T-cell (primary cell): Measurements from ENCODE around the gene ASXL1. TPM values are rescaled to one million over a fixed set of nuclear protein-coding genes. Genes with fewer than 3 reads are reported as not detected.

Source experiments
- ATAC-seq, 4 experiments: fragments of 200-7000 bp in 3 of 4; fragments of 150-1000 bp in 1 of 4; cut with Tn5 transposase; replicated peaks in 1 of 4; 1 replicate in 3 of 4; 2 replicates in 1 of 4; pipeline ENCODE4 v1.10.0; 2021; ENCODE audit warnings: moderate library complexity in 3 of 4, mild to moderate bottlenecking in 2 of 4, moderate number of reproducible peaks in 1 of 4
- CTCF ChIA-PET, 2 donors: fragments of 300-600 bp; sonication (Branson Sonifier 250); formaldehyde crosslinking; loops; one replicate each; lab custom pipeline; 2022; ENCODE audit warnings: antibody characterized with exemption in 2 of 2; lab: Charles Lee
- POLR2A ChIA-PET, 2 donors: fragments of 300-600 bp; sonication (Branson Sonifier 250); formaldehyde crosslinking; loops; one replicate each; lab custom pipeline; 2022; ENCODE audit warnings: antibody characterized with exemption in 2 of 2; lab: Charles Lee
- DNase-seq, 35 experiments: peaks; one replicate each; pipeline versions ENCODE4 v3.0.0 to v3.0.0-alpha.2; 2013 to 2023
- H3K27ac ChIP-seq: one replicate; pipeline ENCODE4 v1.5.1; 2013; ENCODE audit warnings: low read length
- H3K27me3 ChIP-seq, 2 experiments: replicated peaks in 1 of 2; 1 replicate in 1 of 2; 2 replicates in 1 of 2; pipeline versions ENCODE4 v1.6.1 to v1.7.0; 2013; ENCODE audit warnings: low read length in 1 of 2, mixed read lengths in 1 of 2; ENCODE audit not compliant: control insufficient read depth in 2 of 2, insufficient read depth in 2 of 2; ENCODE audit errors: extremely low read depth in 1 of 2
- H3K36me3 ChIP-seq, 2 donors: 1 replicate in 1 of 2; 2 replicates in 1 of 2; pipeline versions ENCODE4 v1.6.1 to v1.7.0; 2013; ENCODE audit warnings: low read length in 1 of 2; ENCODE audit not compliant: control insufficient read depth in 2 of 2, insufficient read depth in 1 of 2; ENCODE audit errors: extremely low read depth in 1 of 2
- H3K4me1 ChIP-seq, 2 experiments: 1 replicate in 1 of 2; 2 replicates in 1 of 2; pipeline versions ENCODE4 v1.6.1 to v1.7.0; 2013; ENCODE audit warnings: low read length in 2 of 2, mixed read lengths in 1 of 2; ENCODE audit not compliant: insufficient read depth in 2 of 2, control insufficient read depth in 1 of 2; ENCODE audit errors: extremely low read depth in 1 of 2
- H3K4me3 ChIP-seq, 2 donors: 1 replicate in 1 of 2; 2 replicates in 1 of 2; pipeline versions ENCODE4 v1.5.1 to v1.7.0; 2013; ENCODE audit warnings: mild to moderate bottlenecking in 2 of 2, low read length in 1 of 2, moderate library complexity in 1 of 2; ENCODE audit not compliant: control insufficient read depth in 1 of 2; ENCODE audit errors: extremely low read depth in 1 of 2
- H3K9me3 ChIP-seq: 2 replicates; pipeline ENCODE4 v1.7.0; 2013
- H3K27ac Mint-ChIP-seq, 2 donors: one replicate each; pipeline ENCODE4 v1.8.0; 2020 to 2021; ENCODE audit warnings: mild to moderate bottlenecking in 2 of 2, mixed read lengths in 2 of 2
- H3K27me3 Mint-ChIP-seq, 2 donors: one replicate each; pipeline ENCODE4 v1.8.0; 2021 to 2022; ENCODE audit warnings: mixed read lengths in 2 of 2
- H3K36me3 Mint-ChIP-seq: one replicate; pipeline ENCODE4 v1.8.0; 2021; ENCODE audit warnings: mixed read lengths
- H3K4me1 Mint-ChIP-seq, 3 donors: one replicate each; pipeline ENCODE4 v1.8.0; 2020 to 2022; ENCODE audit warnings: mixed read lengths in 3 of 3, mild to moderate bottlenecking in 1 of 3
- H3K4me3 Mint-ChIP-seq, 3 donors: one replicate each; pipeline ENCODE4 v1.8.0; 2020 to 2022; ENCODE audit warnings: mild to moderate bottlenecking in 3 of 3, mixed read lengths in 3 of 3, moderate library complexity in 3 of 3
- H3K9me3 Mint-ChIP-seq, 3 donors: one replicate each; pipeline ENCODE4 v1.8.0; 2020 to 2022; ENCODE audit warnings: mixed read lengths in 3 of 3
- WGBS: methylation state at CpG from one replicate; pipeline ENCODE4 v1.1.5; 2013; ENCODE audit warnings: missing lambda C conversion rate; ENCODE audit not compliant: insufficient coverage; 5-methylcytosine and 5-hydroxymethylcytosine counted together
- total RNA-seq, 35 experiments: library from RNA in 6 of 35; stranded (reverse) in 6 of 35; fragments of 120-200 nt in 1 of 35; gene quantifications; one replicate each; pipeline versions ENCODE4 v1.2.1 to v1.2.4 and lab custom pipeline; 2013 to 2026

The ASXL1 gene
- total RNA-seq, 5 donors from 2014 or later (not counting 1 experiment from before 2014, with no cell fraction given), result 122 to 204 (median 137) TPM

DNA sequence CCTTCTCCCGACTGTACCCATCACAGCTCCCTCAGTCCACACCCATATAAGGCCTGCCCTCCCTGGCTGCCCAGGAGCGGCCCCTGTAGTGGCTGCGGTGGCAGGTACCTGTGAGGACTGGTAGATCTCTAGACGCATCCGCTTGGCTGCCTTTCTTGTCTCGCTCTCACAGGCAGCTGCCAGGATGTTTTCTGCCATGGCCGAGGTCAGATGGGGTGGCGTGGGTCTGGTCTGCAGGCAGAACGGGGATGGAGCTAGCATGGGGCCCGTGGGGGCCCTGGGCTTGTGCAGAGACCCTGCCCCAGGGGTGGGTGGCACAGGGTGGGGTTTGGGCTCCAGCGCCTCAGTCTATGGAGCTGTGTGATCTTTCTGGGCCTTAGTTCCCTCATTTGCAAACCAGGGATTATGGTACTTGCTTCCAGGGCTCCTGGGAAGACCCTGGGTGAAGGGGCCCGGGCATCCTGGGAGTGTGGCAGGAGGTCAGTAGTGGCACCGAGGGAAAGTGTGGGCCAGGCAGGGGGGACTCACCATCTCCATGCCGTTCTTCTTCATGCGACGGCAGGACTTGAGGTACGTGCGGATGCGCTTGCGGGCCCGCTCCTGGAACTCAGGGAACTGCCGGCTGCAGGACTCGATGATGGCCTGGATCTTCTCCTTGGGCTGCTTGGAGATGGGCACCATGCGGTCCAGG is 94.8 kb downstream of the ASXL1 start:
- H3K27me3 ChIP-seq, result no peaks in the 10 kb centered on the region
- peaks cover 19 to 84% of the 10 kb centered on the region in 2 donors for H3K36me3 ChIP-seq
- Mint-ChIP-seq H3K27me3 (no peaks in the 10 kb centered on the region), H3K27ac (peak overlapping the region in 1 of 2 donors; percentile 83), H3K4me3 (no peak overlapping the region), H3K9me3 (no peaks in the 10 kb centered on the region), H3K4me1 (peaks cover 3 to 9% (median 7%) of the 10 kb centered on the region in 3 donors), H3K36me3 (peaks cover 22% of the 10 kb centered on the region)
- H3K9me3 ChIP-seq, result no peaks in the 10 kb centered on the region
- no peak overlapping the region for H3K4me3 ChIP-seq
- H3K27ac ChIP-seq, result no peak overlapping the region
- POLR2A ChIA-PET, result interaction anchor here in 1 of 2 donors (0.5 to 0.6 kb wide), 2 partner anchors 14 to 963 kb away, joined by 3 read pairs; no protein-coding TSS in a partner anchor
- WGBS, result 96% methylated on average over 21 of the region's 24 CpGs
- no peak for ATAC-seq
- H3K4me1 ChIP-seq, result peaks cover 0 to 7% of the 10 kb centered on the region in 2 experiments
- no peak for DNase-seq
- CTCF ChIA-PET, result no interaction called here

DNA sequence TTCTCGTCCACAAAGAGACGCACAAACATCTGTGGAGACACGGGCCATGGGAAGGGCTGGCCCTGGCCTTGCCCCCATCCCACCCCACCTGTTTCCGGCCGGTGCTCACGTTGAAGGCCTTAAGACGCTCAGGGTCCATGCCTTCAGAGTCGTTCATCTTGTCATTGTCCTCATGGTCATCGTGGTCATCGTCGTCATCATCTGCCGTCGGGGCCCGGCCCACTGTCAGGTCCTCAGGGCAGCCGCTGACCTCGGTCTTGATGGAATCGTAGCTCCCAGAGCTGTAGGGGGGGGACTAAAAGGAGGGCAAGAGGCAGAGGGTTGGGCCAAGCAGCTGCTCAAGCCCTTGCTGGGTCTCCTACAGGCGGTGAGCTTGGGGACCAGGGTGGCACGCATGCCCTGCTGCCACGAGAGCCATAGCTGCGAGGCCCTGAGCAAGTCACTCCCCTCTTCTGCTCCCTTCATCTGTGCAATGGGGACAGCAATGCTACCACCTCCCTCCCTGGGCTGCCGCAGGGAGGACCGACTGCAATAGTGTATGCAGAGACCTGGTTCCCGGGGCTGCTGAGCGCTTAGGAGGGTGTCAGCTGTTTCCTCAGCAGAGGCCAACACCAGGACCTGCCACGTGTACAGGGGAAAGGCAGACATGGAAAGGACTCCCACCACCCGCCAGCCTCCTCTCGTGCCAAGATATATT is 95.5 kb downstream of the ASXL1 start:
- Mint-ChIP-seq H3K4me1 (peaks cover 10 to 14% (median 10%) of the 10 kb centered on the region in 3 donors), H3K27ac (peak overlapping the region in 1 of 2 donors; percentile 83), H3K27me3 (no peaks in the 10 kb centered on the region), H3K9me3 (no peaks in the 10 kb centered on the region), H3K36me3 (peaks cover 20% of the 10 kb centered on the region), H3K4me3 (no peak overlapping the region)
- Histone ChIP-seq H3K36me3 (peaks cover 18 to 77% of the 10 kb centered on the region in 2 donors), H3K27me3 (no peaks in the 10 kb centered on the region), H3K27ac (no peak overlapping the region), H3K9me3 (no peaks in the 10 kb centered on the region), H3K4me1 (peaks cover 0 to 4% of the 10 kb centered on the region in 2 experiments), H3K4me3 (no peak overlapping the region)
- no peak for ATAC-seq
- 94% methylated on average over 25 of the region's 28 CpGs for WGBS
- DNase-seq, result no peak
- ChIA-PET CTCF (interaction anchor here in 1 of 2 donors (0.6 kb wide), 1 partner anchor 45 kb away, joined by 3 read pairs; no protein-coding TSS in a partner anchor), POLR2A (interaction anchor here in 1 of 2 donors (0.5 kb wide), 1 partner anchor 962 kb away, joined by 3 read pairs; no protein-coding TSS in a partner anchor)

DNA sequence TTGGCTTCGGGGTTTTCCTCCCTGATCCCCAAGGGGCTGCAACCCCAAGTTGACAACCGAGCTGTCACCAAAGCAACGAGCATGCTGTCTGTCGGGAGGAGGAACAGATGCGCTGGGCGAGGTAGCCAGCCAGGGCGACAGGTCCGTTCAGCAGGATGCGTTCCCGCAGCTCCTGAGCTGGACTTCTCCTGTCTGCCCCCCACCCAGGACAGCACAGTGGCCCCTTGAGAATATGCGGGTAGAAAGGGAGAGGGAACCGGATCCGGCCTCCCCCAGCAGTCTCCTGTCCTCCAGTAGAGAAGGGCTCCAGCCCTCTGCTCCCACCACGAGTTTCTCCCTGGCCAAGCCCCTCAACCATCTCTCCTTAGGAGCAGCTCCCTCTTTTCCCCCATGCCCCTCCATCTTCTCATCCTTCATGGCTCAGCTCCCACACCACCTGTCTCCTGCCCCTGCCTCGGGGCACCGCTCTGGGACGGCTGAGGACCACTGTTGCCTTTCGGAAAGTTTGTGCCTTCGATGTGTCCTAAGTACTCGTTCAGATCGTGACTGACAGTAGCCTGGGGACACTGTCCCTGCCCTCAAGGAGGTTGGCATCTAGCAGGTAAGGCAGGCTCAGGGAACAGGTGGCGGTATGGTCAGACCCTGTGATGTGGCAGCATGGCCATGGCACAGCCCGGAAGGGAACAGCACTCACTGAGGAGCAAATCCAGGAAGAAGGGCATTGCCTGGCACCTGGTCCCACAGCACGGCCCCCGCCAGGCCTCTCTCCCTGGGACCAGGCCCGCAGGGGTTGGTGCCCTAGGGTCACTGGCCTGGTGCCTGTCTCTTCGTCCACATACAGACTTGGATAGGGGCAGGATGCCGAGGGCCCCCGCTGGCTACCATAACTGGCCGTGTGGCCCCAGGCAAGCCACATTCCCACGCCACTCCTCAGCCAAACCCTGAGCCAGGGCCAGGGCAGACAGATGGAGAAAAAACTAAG is 96.3 kb downstream of the ASXL1 start:
- Histone ChIP-seq H3K4me3 (no peak overlapping the region), H3K9me3 (no peaks in the 10 kb centered on the region), H3K27ac (no peak overlapping the region), H3K36me3 (peaks cover 18 to 69% of the 10 kb centered on the region in 2 donors), H3K27me3 (no peaks in the 10 kb centered on the region), H3K4me1 (peaks cover 0 to 4% of the 10 kb centered on the region in 2 experiments)
- Mint-ChIP-seq H3K27me3 (no peaks in the 10 kb centered on the region), H3K4me1 (peaks cover 10 to 15% (median 11%) of the 10 kb centered on the region in 3 donors), H3K36me3 (peaks cover 17% of the 10 kb centered on the region), H3K27ac (peak overlapping the region; percentile 11 to 79), H3K9me3 (no peaks in the 10 kb centered on the region), H3K4me3 (no peak overlapping the region)
- ATAC-seq (no peak), DNase-seq (no peak)
- CTCF ChIA-PET, result interaction anchor here in 1 of 2 donors (0.6 kb wide), 1 partner anchor 44 kb away, joined by 3 read pairs; no protein-coding TSS in a partner anchor
- POLR2A ChIA-PET, result no interaction called here
- WGBS, result 93% methylated on average over 27 of the region's 31 CpGs

DNA sequence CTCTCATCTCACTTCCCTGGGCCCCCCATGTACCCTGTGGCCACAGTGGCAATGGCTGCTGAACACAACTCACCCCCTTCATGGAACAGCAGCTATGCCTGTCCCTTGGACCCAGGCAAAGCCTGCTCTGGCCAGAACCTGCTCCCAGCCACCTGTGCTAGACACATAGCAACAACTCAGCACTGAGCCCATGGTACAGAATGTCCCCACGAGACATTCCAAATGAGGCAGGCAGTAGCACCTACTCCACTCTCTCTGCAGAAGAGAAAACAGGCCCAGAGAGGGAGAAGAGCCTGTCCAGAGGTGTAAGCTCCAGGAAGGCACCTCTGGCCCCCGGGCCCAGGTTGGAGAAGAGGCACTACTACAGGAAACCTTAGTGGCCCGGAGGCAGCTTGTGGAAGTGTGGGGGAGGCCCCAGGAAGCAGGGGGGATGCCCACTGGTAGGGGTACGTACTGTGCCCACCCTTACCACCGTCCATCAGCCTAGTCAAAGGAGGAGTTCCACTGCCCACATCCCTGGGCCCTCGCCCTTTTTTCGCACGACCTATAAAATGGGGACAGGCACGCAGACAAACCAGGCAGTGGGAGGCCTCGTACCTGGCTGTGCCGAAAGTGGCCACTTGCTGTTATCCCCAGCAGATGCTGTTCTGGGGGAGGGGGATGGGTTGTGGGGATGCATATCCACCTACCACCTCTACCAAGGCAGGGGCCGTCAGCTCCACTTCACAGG is 97.2 kb downstream of the ASXL1 start:
- WGBS, result 74% methylated on average over 2 of the region's 12 CpGs
- H3K36me3 ChIP-seq, result peaks cover 21 to 66% of the 10 kb centered on the region in 2 donors
- Mint-ChIP-seq H3K27ac (peak overlapping the region in 1 of 2 donors; percentile 79), H3K4me1 (peaks cover 10 to 15% (median 12%) of the 10 kb centered on the region in 3 donors), H3K27me3 (no peaks in the 10 kb centered on the region), H3K9me3 (no peaks in the 10 kb centered on the region), H3K4me3 (no peak overlapping the region), H3K36me3 (peaks cover 16% of the 10 kb centered on the region)
- H3K9me3 ChIP-seq, result no peaks in the 10 kb centered on the region
- POLR2A ChIA-PET, result no interaction called here
- ATAC-seq (no peak), DNase-seq (no peak)
- H3K4me3 ChIP-seq, result no peak overlapping the region
- H3K4me1 ChIP-seq, result peaks cover 0 to 6% of the 10 kb centered on the region in 2 experiments
- H3K27ac ChIP-seq, result no peak overlapping the region
- CTCF ChIA-PET, result no interaction called here
- H3K27me3 ChIP-seq, result no peaks in the 10 kb centered on the region

DNA sequence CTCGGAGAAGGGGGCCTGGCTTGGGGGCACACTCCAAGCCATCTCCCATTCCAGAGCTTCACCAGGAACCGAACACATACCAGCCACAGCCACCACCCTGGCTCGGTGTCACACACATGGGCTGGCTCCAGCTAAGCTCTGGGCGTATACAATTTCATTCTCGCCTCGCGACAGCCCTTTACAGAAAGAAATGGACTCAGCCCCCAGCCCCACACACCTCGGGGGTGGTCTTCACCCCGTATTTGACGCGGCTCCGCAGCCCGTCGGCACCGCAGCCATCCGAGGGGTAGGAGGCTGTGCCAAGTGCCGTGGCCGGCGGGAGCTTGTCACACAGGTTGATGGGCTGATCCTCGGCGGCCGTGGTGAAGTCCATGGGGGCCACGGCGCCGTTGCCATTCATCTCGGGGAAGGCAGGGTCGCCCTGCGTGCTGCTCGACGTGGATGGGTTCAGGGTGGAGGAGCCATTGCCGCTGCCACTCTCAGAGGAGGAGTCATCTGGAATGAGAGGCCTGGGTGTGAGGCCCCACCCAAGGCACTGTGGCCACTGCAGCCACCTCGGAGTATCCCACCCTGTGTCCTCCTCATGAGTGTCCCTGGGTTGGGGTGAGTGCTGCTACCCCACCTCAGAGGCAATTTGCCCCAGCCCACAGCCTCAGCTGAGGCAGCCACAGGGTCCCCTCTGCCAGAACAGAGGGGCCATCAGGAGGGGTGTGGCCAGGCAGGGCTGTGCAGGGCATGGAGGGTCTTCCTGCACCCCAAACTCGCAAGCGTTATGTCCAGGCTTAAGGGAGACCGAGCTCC is 98.0 kb downstream of the ASXL1 start:
- Histone ChIP-seq H3K4me1 (peaks cover 0 to 5% of the 10 kb centered on the region in 2 experiments), H3K9me3 (no peaks in the 10 kb centered on the region), H3K27ac (no peak overlapping the region), H3K36me3 (peaks cover 28 to 63% of the 10 kb centered on the region in 2 donors), H3K27me3 (no peaks in the 10 kb centered on the region), H3K4me3 (no peak overlapping the region)
- POLR2A ChIA-PET, result interaction anchor here in 1 of 2 donors (0.6 kb wide), 1 partner anchor 57 kb away, joined by 4 read pairs; no protein-coding TSS in a partner anchor
- no peak for DNase-seq
- H3K27ac Mint-ChIP-seq, result no peak overlapping the region
- H3K4me3 Mint-ChIP-seq, result no peak overlapping the region
- no peaks in the 10 kb centered on the region for H3K27me3 Mint-ChIP-seq
- ATAC-seq, result no peak
- peaks cover 16% of the 10 kb centered on the region for H3K36me3 Mint-ChIP-seq
- H3K9me3 Mint-ChIP-seq, result no peaks in the 10 kb centered on the region
- CTCF ChIA-PET, result no interaction called here
- H3K4me1 Mint-ChIP-seq, result peaks cover 10 to 15% (median 12%) of the 10 kb centered on the region in 3 donors
- WGBS, result 94% methylated on average over 28 of the region's 35 CpGs
